HepG2 (cell line): ENCODE measurements around the gene LDLRAP1. TPM values are rescaled to one million over a fixed set of nuclear protein-coding genes. Genes with fewer than 3 reads are reported as not detected.

Source experiments
- ATAC-seq: fragments of 200-7000 bp; cut with Tn5 transposase; 3 replicates; pipeline ENCODE4 v1.9.1; 2020; ENCODE audit warnings: mild to moderate bottlenecking, moderate library complexity
- BruUV-seq: library from RNA; stranded (reverse); fragments of 400-500 nt; replicated peaks from 2 replicates; lab custom pipeline; 2021; lab: Mats Ljungman, UMichigan
- CTCF ChIA-PET: fragments of 300-600 bp; formaldehyde crosslinking; extraction: SDS; loops from one replicate; lab custom pipeline; 2021; ENCODE audit warnings: low total read pairs, inconsistent platforms, low intra/inter-chr PET ratio; lab: Yijun Ruan, JAX
- POLR2A ChIA-PET: fragments of 350-600 bp; sonication (Branson Sonifier 250); formaldehyde crosslinking; loops from one replicate; lab custom pipeline; 2020; ENCODE audit warnings: antibody characterized with exemption, inconsistent platforms; lab: Yijun Ruan, JAX
- DNase-seq: peaks from one replicate; pipeline ENCODE4 v3.0.0-alpha.2; 2015; ENCODE audit warnings: low spot score
- FAIRE-seq: peaks from 3 replicates; lab custom pipeline; 2011; peaks lifted over from hg19 to GRCh38; lab: Jason Lieb, UNC
- H2AFZ ChIP-seq: one replicate; pipeline ENCODE4 v1.6.1; 2011; ENCODE audit warnings: low read length, inconsistent platforms
- H3K27ac ChIP-seq: fragments of 300-600 bp; 3 replicates; pipeline ENCODE4 v1.8.0; 2011; ENCODE audit warnings: mixed run types, mild to moderate bottlenecking, mixed read lengths, low read length, inconsistent platforms; ENCODE audit not compliant: insufficient read depth; ENCODE audit errors: extremely low read length
- H3K27me3 ChIP-seq, 2 experiments: fragments of 200-600 bp in 1 of 2; 2 replicates in 1 of 2; 3 replicates in 1 of 2; pipeline versions ENCODE4 v1.6.0 to v1.8.0; 2011; ENCODE audit warnings: low read length in 2 of 2, mild to moderate bottlenecking in 2 of 2, moderate library complexity in 2 of 2, inconsistent platforms in 1 of 2; ENCODE audit not compliant: insufficient read depth in 2 of 2, control insufficient read depth in 1 of 2
- H3K36me3 ChIP-seq, 2 experiments: fragments of 200-600 bp in 1 of 2; replicated peaks in 1 of 2; 2 replicates in 1 of 2; 3 replicates in 1 of 2; pipeline versions ENCODE4 v1.5.1 to v1.8.0; 2011; ENCODE audit warnings: low read length in 2 of 2, inconsistent platforms in 1 of 2; ENCODE audit not compliant: insufficient read depth in 2 of 2, control insufficient read depth in 1 of 2
- H3K4me1 ChIP-seq: 2 replicates; pipeline ENCODE4 v1.5.1; 2012; ENCODE audit warnings: low read length, inconsistent platforms; ENCODE audit not compliant: insufficient read depth
- H3K4me2 ChIP-seq: 2 replicates; pipeline ENCODE4 v1.6.0; 2011; ENCODE audit warnings: low read depth, low read length, inconsistent platforms
- H3K4me3 ChIP-seq, 3 experiments: fragments of 200-600 bp in 1 of 3; sonication (generic), shearing (Covaris generic) in 1 of 3; replicated peaks in 1 of 3; 2 replicates each; pipeline ENCODE4 v1.5.1; 2011 to 2016; ENCODE audit warnings: low read length in 3 of 3, inconsistent platforms in 2 of 3, low read depth in 2 of 3, mild to moderate bottlenecking in 2 of 3, control low read depth in 1 of 3, mixed read lengths in 1 of 3; ENCODE audit not compliant: insufficient read depth in 1 of 3
- H3K79me2 ChIP-seq: one replicate; pipeline ENCODE4 v1.6.1; 2011; ENCODE audit warnings: low read length, inconsistent platforms; ENCODE audit not compliant: insufficient read depth
- H3K9ac ChIP-seq: 2 replicates; pipeline ENCODE4 v1.6.0; 2011; ENCODE audit warnings: mild to moderate bottlenecking, low read depth, low read length, inconsistent platforms; ENCODE audit not compliant: insufficient read depth
- H3K9me3 ChIP-seq: 2 replicates; pipeline ENCODE4 v1.5.1; 2012; ENCODE audit warnings: mild to moderate bottlenecking, low read length
- H4K20me1 ChIP-seq: 2 replicates; pipeline ENCODE4 v1.6.0; 2011; ENCODE audit warnings: inconsistent platforms, mild to moderate bottlenecking, low read length, moderate library complexity; ENCODE audit not compliant: insufficient read depth
- CBX2 ChIP-seq, 2 experiments: fragments of 200-600 bp in 1 of 2; sonication (generic); formaldehyde crosslinking in 1 of 2; IDR thresholded peaks; 2 replicates each; pipeline versions ENCODE4 v1.7.0 to v1.8.1; 2018 to 2022; ENCODE audit warnings: low read depth in 2 of 2, low read length in 1 of 2, mild to moderate bottlenecking in 1 of 2, missing genetic modification reagents in 1 of 2
- ELF3 ChIP-seq: IDR thresholded peaks from 2 replicates; pipeline ENCODE4 v1.6.1; 2016; ENCODE audit warnings: missing genetic modification reagents, missing compliant biosample characterization
- HNRNPUL1 ChIP-seq: fragments of 200-400 bp; formaldehyde crosslinking; IDR thresholded peaks from 2 replicates; pipeline ENCODE4 v1.6.1; 2017; ENCODE audit warnings: low read depth, mild to moderate bottlenecking, low read length, moderate library complexity
- MEIS2 ChIP-seq: sonication (generic); formaldehyde crosslinking; IDR thresholded peaks from 2 replicates; pipeline ENCODE4 v1.9.0; 2021; ENCODE audit warnings: mild to moderate bottlenecking, missing genetic modification reagents
- REXO4 ChIP-seq: sonication (generic); formaldehyde crosslinking; IDR thresholded peaks from 2 replicates; pipeline ENCODE4 v1.8.0; 2022; ENCODE audit warnings: missing genetic modification reagents, mild to moderate bottlenecking, borderline replicate concordance
- SOX13 ChIP-seq, 3 experiments: fragments of 450-650 bp in 1 of 3; sonication (generic) in 1 of 3; formaldehyde crosslinking in 1 of 3; IDR thresholded peaks in 2 of 3; conservative IDR thresholded peaks in 1 of 3; 2 replicates each; pipeline versions ENCODE4 v1.5.0 to v1.6.1; 2016 to 2020; ENCODE audit warnings: antibody characterized with exemption in 1 of 3, mild to moderate bottlenecking in 1 of 3, missing compliant biosample characterization in 1 of 3, missing genetic modification reagents in 1 of 3, moderate library complexity in 1 of 3
- STAG1 ChIP-seq: sonication (generic); formaldehyde crosslinking; IDR thresholded peaks from 2 replicates; pipeline ENCODE4 v1.4.0; 2020; ENCODE audit warnings: missing genetic modification reagents
- TEF ChIP-seq: sonication (generic); formaldehyde crosslinking; IDR thresholded peaks from 2 replicates; pipeline ENCODE4 v1.5.0; 2020; ENCODE audit warnings: missing genetic modification reagents
- TRIM22 ChIP-seq: fragments of 450-650 bp; IDR thresholded peaks from 2 replicates; pipeline ENCODE4 v1.6.1; 2017
- ZFP91 ChIP-seq: sonication (generic); formaldehyde crosslinking; IDR thresholded peaks from 2 replicates; pipeline ENCODE4 v1.9.0; 2022; ENCODE audit warnings: missing genetic modification reagents, mild to moderate bottlenecking, borderline replicate concordance
- ZFY ChIP-seq: sonication (generic); formaldehyde crosslinking; IDR thresholded peaks from 2 replicates; pipeline ENCODE4 v1.4.0; 2020; ENCODE audit warnings: missing genetic modification reagents
- ZNF160 ChIP-seq: sonication (generic); formaldehyde crosslinking; IDR thresholded peaks from 2 replicates; pipeline ENCODE4 v1.8.0; 2022; ENCODE audit warnings: mild to moderate bottlenecking, inconsistent platforms, missing genetic modification reagents
- ZNF451 ChIP-seq: sonication (generic); formaldehyde crosslinking; IDR thresholded peaks from 2 replicates; pipeline ENCODE4 v1.5.0; 2020; ENCODE audit warnings: mild to moderate bottlenecking, missing genetic modification reagents
- ZSCAN9 ChIP-seq: IDR thresholded peaks from 2 replicates; pipeline ENCODE4 v1.6.1; 2016; ENCODE audit warnings: borderline replicate concordance
- WGBS: methylation state at CpG from one replicate; pipeline ENCODE4 v1.1.6; 2017; ENCODE audit warnings: low lambda C conversion rate; 5-methylcytosine and 5-hydroxymethylcytosine counted together
- in situ Hi-C: cut with HindIII; loops from 2 replicates; pipeline ENCODE4 v1.10.0; 2017; ENCODE audit warnings: low pct_unique_long_range_greater_than_20kb; ENCODE audit not compliant: extremely low pct_ligation_motif_present
- intact Hi-C: fragments of 100-400 bp; cut with micrococcal nuclease; formaldehyde crosslinking; loops from one replicate; pipeline ENCODE4 v1.10.0; 2022; ENCODE audit not compliant: unreplicated experiment
- polyA plus RNA-seq, 8 experiments: library from polyadenylated mRNA; depleted of rRNA in 3 of 8; stranded (reverse) in 7 of 8; unstranded in 1 of 8; fragments of >200 nt; fragmentation: Illumina TruSeq in 4 of 8; extraction: Trizol in 4 of 8; gene quantifications; 2 replicates each; pipeline versions ENCODE4 v1.2.1 to v1.2.3, GENCODE V29; 2011 to 2016; ENCODE audit warnings: low read depth in 4 of 8, missing spikeins in 1 of 8, mixed read lengths in 1 of 8; ENCODE audit not compliant: insufficient read depth in 1 of 8
- total RNA-seq, 5 experiments: library from RNA; depleted of rRNA; stranded (reverse); fragments of >200 nt; fragmentation: Illumina TruSeq; extraction: Trizol; gene quantifications; 2 replicates each; pipeline ENCODE4 v1.2.3, GENCODE V29; 2016; ENCODE audit warnings: low read depth in 1 of 5

LDLRAP1 gene
- total and polyA plus RNA-seq, 2 of the 13 experiments (the other 11 are each of a cell fraction or from before 2014, with no cell fraction given), result 7.2 to 12.1 TPM

DNA sequence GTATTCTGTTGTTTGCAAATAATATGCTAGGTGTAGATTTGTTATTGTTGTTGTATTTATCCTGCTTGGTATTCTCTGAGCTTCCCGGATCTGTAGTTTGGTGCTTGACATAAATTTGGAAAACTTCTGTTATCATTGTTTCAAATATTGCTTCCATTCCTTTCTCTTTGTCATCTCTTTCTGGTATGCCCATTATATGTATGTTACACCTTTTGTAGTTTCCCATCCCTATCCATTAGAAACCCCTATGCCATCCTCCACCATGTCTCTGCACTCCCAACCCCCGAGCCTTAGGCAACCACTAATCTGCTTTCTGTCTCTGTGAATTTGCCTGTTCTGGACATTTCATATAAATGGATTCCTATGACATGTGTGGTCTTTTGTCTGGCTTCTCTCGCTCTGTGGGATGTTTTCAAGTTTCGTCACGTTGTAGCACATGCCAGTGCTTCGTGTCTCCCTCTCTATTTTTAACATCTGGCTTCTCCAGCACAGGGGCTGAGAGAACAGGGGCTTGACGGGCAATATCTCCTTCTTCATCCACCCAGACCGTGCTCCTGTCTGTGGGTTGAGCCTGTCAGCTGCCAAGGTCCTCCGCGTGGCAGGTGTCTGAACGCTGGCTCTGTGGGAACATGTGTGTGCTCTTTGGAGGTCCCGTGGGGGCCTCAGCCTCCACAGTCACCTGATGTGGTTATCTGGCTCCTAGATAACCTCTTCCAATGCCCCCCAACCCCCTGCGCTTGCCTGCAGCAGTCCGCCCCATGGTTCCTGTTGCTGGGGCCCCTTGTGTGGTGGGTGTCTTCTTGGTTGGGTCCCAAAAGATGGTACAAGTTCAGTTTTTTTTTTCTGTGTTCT is 40.3 kb downstream of the LDLRAP1 start:
- no peaks in the 10 kb centered on the region for H3K36me3 ChIP-seq
- POLR2A ChIA-PET, result no interaction called here
- WGBS, result 48% methylated on average over 14 of the region's 14 CpGs
- TF ChIP-seq HNRNPUL1, result no peak
- TF ChIP-seq CBX2 (IDR thresholded peaks at IDR 0.05; ENCODE audit: low read depth, low read length), result no peak
- TF ChIP-seq CBX2 (CRISPR knock-in tag; IDR thresholded peaks at IDR 0.05; ENCODE audit: low read depth), result no peak
- TF ChIP-seq ELF3 (CRISPR knock-in tag), result no peak
- TF ChIP-seq MEIS2 (CRISPR knock-in tag), result no peak
- no peak for TF ChIP-seq ZFY
- TF ChIP-seq TEF (CRISPR knock-in tag), result no peak
- TF ChIP-seq STAG1, result no peak
- no peak for TF ChIP-seq REXO4 (CRISPR knock-in tag)
- TF ChIP-seq ZFP91 (CRISPR knock-in tag), result no peak
- TF ChIP-seq TRIM22, result no peak
- no peak for TF ChIP-seq ZSCAN9 (CRISPR knock-in tag)
- no peak for TF ChIP-seq SOX13 (IDR thresholded peaks at IDR 0.05)
- TF ChIP-seq SOX13 (CRISPR knock-in tag; conservative IDR thresholded peaks at IDR 0.05 in 1 of 2, IDR thresholded peaks at IDR 0.05 in 1 of 2), result no peak
- TF ChIP-seq ZNF451 (CRISPR knock-in tag), result no peak
- TF ChIP-seq ZNF160 (CRISPR knock-in tag), result no peak
- TF ChIP-seq, all 625 proteins: peak for 0
- no peaks in the 10 kb centered on the region for H3K4me1 ChIP-seq
- BruUV-seq, result no TSS peak
- H3K9ac ChIP-seq, result no peak overlapping the region
- peaks cover 1 to 22% of the 10 kb centered on the region in 2 experiments; a peak in 2 of 5 replicates for H3K27me3 ChIP-seq
- no peak overlapping the region for H2AFZ ChIP-seq
- H3K4me2 ChIP-seq, result no peak overlapping the region
- H4K20me1 ChIP-seq, result no peaks in the 10 kb centered on the region
- H3K4me3 ChIP-seq, result no peak overlapping the region
- intact Hi-C loops, result no loop called here
- H3K27ac ChIP-seq, result no peak overlapping the region
- no peaks in the 10 kb centered on the region for H3K9me3 ChIP-seq
- in situ Hi-C loops, result no loop called here
- no peaks in the 10 kb centered on the region for H3K79me2 ChIP-seq
- FAIRE-seq, result no peak
- ATAC-seq, result no peak
- CTCF ChIA-PET, result no interaction called here
- DNase-seq, result no peak
